Measurements from ENCODE around the gene DYNLRB1.

DNA sequence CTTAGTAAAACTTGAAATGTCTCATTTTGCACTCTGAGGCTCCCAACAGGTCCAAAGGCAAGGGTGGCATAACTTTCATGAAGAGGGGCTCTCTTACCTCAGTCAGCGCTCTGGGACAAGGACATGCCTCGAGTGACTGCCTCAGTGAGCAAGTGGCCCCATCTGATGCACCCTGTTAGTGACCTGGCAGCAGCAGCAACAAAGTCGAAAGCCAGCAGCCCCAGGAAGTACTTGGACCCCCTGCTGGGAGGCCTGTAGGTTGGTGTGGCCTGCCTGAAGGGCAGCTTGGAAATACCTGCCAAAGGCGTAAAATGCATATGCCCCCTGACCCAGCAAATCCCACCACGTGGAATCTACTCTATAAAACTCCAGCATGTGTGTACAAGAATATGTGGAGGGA is 55.5 kb downstream of the DYNLRB1 start:
- TF ChIP-seq TAF1 (IDR thresholded peaks at IDR 0.05; ENCODE audit: borderline replicate concordance, insufficient read depth, low read length) (no peak), POLR2AphosphoS5 (IDR thresholded peaks at IDR 0.05; ENCODE audit: low read depth, low read length) (no peak), SIN3A (IDR thresholded peaks at IDR 0.05; ENCODE audit: borderline replicate concordance, insufficient read depth, low read length) (no peak)
